ENCODE measurements around the gene RNASEH2B.

RNASEH2B gene

GRCh38 chr13:50892210-50892944 is 17.2 kb upstream of the RNASEH2B start:
- FAIRE-seq (no peak), DNase-seq (ENCODE audit: insufficient read length, low spot score) (no peak)
- no peak for TF ChIP-seq POLR2A (IDR thresholded peaks at IDR 0.05; ENCODE audit: low read depth, low read length)

GRCh38 chr13:50893211-50893852 is 16.3 kb upstream of the RNASEH2B start:
- no peak for TF ChIP-seq POLR2A (IDR thresholded peaks at IDR 0.05; ENCODE audit: low read depth, low read length)
- no peak for DNase-seq (ENCODE audit: insufficient read length, low spot score)
- no peak for FAIRE-seq

GRCh38 chr13:50894012-50894411 is 15.6 kb upstream of the RNASEH2B start:
- no peak for TF ChIP-seq POLR2A (IDR thresholded peaks at IDR 0.05; ENCODE audit: low read depth, low read length)
- FAIRE-seq: no peak
- DNase-seq (ENCODE audit: insufficient read length, low spot score): no peak

DNA sequence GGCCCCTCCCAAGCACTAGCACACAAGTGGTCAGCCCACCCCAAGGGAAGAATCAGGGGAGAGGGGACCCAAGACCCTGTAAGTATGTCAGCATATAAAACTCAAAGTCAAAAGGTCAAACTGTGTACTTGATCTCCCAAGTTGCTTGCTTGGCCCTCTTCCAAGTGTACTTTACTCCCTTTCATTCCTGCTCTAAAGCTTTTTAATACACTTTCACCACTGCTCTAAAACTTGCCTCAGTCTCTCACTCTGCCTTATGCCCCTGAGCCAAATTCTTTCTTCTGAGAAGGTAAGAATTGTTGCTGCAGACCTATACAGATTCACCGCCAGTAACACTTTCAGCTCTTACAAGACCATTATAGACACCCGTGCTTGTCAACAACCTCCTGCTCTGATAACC is 15.1 kb upstream of the RNASEH2B start:
- no peak for DNase-seq (ENCODE audit: insufficient read length, low spot score)
- no peak for TF ChIP-seq POLR2A (IDR thresholded peaks at IDR 0.05; ENCODE audit: low read depth, low read length)
- FAIRE-seq: no peak

- FAIRE-seq (no peak), DNase-seq (ENCODE audit: insufficient read length, low spot score) (no peak)
- no peak for TF ChIP-seq POLR2A (IDR thresholded peaks at IDR 0.05; ENCODE audit: low read depth, low read length)
Observed at GRCh38 chr13:50898338-50898737, 11.3 kb upstream of the RNASEH2B start.

GRCh38 chr13:50901701-50902100 is 7.9 kb upstream of the RNASEH2B start:
- DNase-seq (ENCODE audit: insufficient read length, low spot score): no peak
- FAIRE-seq: no peak
- no peak for TF ChIP-seq POLR2A (IDR thresholded peaks at IDR 0.05; ENCODE audit: low read depth, low read length)

- no peak for TF ChIP-seq POLR2A (IDR thresholded peaks at IDR 0.05; ENCODE audit: low read depth, low read length)
- no peak for DNase-seq (ENCODE audit: insufficient read length, low spot score)
- no peak for FAIRE-seq
Observed at GRCh38 chr13:50905256-50905655, 4.3 kb upstream of the RNASEH2B start.

DNA sequence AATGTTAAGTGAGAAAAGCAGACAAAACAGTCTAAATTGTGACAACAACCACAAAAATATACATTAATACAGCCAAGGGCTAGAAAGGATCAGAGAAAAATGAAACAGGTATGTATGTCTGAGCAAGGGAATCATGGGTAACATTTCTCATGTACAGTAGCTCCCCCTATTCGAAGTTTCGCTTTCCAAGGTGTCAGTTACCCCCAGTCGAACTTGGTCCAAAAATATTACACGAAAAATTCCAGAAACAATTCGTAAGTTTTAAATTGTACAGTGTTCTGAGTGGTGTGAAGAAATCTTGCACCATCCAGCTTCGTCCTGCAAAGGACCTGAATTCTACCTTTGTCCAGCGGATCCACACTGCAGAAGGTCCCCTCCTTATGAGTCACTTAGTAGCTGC is 1.8 kb upstream of the RNASEH2B start:
- no peak for TF ChIP-seq POLR2A (IDR thresholded peaks at IDR 0.05; ENCODE audit: low read depth, low read length)
- no peak for FAIRE-seq
- DNase-seq (ENCODE audit: insufficient read length, low spot score): no peak

DNA sequence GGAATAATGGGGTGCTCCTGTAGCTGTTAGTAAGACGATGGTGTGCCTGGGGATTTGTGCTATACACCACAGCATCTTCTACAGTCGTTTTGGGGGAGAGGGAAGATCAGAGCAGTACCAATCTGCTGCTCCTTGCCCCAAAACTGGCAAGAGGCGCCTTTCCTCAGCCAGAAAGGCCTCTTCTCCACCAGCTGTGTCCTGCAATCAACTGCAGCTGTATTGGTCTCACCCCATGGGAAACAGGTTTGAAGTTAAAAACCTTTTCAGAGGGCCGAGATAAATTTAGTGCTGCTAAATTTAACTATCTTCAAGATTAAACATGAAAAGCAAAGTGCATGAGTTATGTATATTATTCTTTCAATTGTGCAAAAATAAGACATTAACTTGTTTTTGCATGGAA is 1.2 kb upstream of the RNASEH2B start:
- TF ChIP-seq POLR2A (IDR thresholded peaks at IDR 0.05; ENCODE audit: low read depth, low read length): no peak
- DNase-seq (ENCODE audit: insufficient read length, low spot score) (no peak), FAIRE-seq (no peak)

GRCh38 chr13:50910485-50910805 is 854 bp downstream of the RNASEH2B start:
- FAIRE-seq: no peak
- TF ChIP-seq POLR2A (IDR thresholded peaks at IDR 0.05; ENCODE audit: low read depth, low read length): no peak
- DNase-seq (ENCODE audit: insufficient read length, low spot score): peak; percentile 10

DNA sequence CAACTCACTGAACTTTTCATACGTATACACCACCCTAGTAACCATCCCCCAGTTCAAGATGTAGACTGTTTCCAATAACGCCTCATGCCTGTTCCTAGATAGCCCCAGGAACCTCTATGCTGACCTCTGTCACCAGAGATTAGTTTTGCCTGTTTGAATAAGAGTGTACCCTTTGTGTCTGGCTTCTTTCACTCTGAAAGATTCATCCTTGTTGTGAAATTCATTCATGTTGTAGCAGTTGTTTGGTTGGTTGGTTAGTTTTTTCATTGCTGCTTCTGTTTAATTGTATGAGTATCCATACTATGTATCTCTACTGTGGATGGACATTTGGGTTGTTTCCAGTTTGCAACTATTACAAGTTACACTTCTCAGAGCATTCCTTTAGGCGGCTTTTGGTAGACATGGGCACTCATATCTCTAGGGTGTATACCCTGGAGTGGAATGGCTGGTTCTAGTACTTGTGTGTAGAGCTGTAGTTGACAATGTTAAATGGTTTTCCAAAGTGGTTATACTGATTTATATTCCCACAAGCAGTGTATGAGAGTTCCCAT is 1.6 kb downstream of the RNASEH2B start:
- no peak for TF ChIP-seq POLR2A (IDR thresholded peaks at IDR 0.05; ENCODE audit: low read depth, low read length)
- FAIRE-seq (no peak), DNase-seq (ENCODE audit: insufficient read length, low spot score) (no peak)

- FAIRE-seq: peak; percentile 36
- peak; percentile 27 for DNase-seq (ENCODE audit: insufficient read length, low spot score)
- no peak for TF ChIP-seq POLR2A (IDR thresholded peaks at IDR 0.05; ENCODE audit: low read depth, low read length)
Observed at GRCh38 chr13:50911937-50912795, 2.6 kb downstream of the RNASEH2B start.

GRCh38 chr13:50912851-50913250 is 3.3 kb downstream of the RNASEH2B start:
- TF ChIP-seq POLR2A (IDR thresholded peaks at IDR 0.05; ENCODE audit: low read depth, low read length): no peak
- FAIRE-seq (no peak), DNase-seq (ENCODE audit: insufficient read length, low spot score) (no peak)

GRCh38 chr13:50914176-50914700 is 4.6 kb downstream of the RNASEH2B start:
- DNase-seq (ENCODE audit: insufficient read length, low spot score): no peak
- no peak for FAIRE-seq
- no peak for TF ChIP-seq POLR2A (IDR thresholded peaks at IDR 0.05; ENCODE audit: low read depth, low read length)

All from H54 (cell line).